T-cell (primary cell): ENCODE results near the gene ZSCAN5A. TPM values are rescaled to one million over a fixed set of nuclear protein-coding genes. Genes with fewer than 3 reads are reported as not detected.
"Not testable (repeated sequence)": the region's sequence is repeated elsewhere in the genome, so short reads cannot be mapped to it uniquely, and the experiment has no call there.

ENCODE experiments used
- ATAC-seq, 4 experiments: fragments of 200-7000 bp in 3 of 4; fragments of 150-1000 bp in 1 of 4; cut with Tn5 transposase; replicated peaks in 1 of 4; 1 replicate in 3 of 4; 2 replicates in 1 of 4; pipeline ENCODE4 v1.10.0; 2021; ENCODE audit warnings: moderate library complexity in 3 of 4, mild to moderate bottlenecking in 2 of 4, moderate number of reproducible peaks in 1 of 4
- CTCF ChIA-PET, 2 donors: fragments of 300-600 bp; sonication (Branson Sonifier 250); formaldehyde crosslinking; loops; one replicate each; lab custom pipeline; 2022; ENCODE audit warnings: antibody characterized with exemption in 2 of 2; lab: Charles Lee
- POLR2A ChIA-PET, 2 donors: fragments of 300-600 bp; sonication (Branson Sonifier 250); formaldehyde crosslinking; loops; one replicate each; lab custom pipeline; 2022; ENCODE audit warnings: antibody characterized with exemption in 2 of 2; lab: Charles Lee
- DNase-seq, 35 experiments: peaks; one replicate each; pipeline versions ENCODE4 v3.0.0 to v3.0.0-alpha.2; 2013 to 2023
- H3K27ac ChIP-seq: one replicate; pipeline ENCODE4 v1.5.1; 2013; ENCODE audit warnings: low read length
- H3K27me3 ChIP-seq, 2 experiments: replicated peaks in 1 of 2; 1 replicate in 1 of 2; 2 replicates in 1 of 2; pipeline versions ENCODE4 v1.6.1 to v1.7.0; 2013; ENCODE audit warnings: low read length in 1 of 2, mixed read lengths in 1 of 2; ENCODE audit not compliant: control insufficient read depth in 2 of 2, insufficient read depth in 2 of 2; ENCODE audit errors: extremely low read depth in 1 of 2
- H3K36me3 ChIP-seq, 2 donors: 1 replicate in 1 of 2; 2 replicates in 1 of 2; pipeline versions ENCODE4 v1.6.1 to v1.7.0; 2013; ENCODE audit warnings: low read length in 1 of 2; ENCODE audit not compliant: control insufficient read depth in 2 of 2, insufficient read depth in 1 of 2; ENCODE audit errors: extremely low read depth in 1 of 2
- H3K4me1 ChIP-seq, 2 experiments: 1 replicate in 1 of 2; 2 replicates in 1 of 2; pipeline versions ENCODE4 v1.6.1 to v1.7.0; 2013; ENCODE audit warnings: low read length in 2 of 2, mixed read lengths in 1 of 2; ENCODE audit not compliant: insufficient read depth in 2 of 2, control insufficient read depth in 1 of 2; ENCODE audit errors: extremely low read depth in 1 of 2
- H3K4me3 ChIP-seq, 2 donors: 1 replicate in 1 of 2; 2 replicates in 1 of 2; pipeline versions ENCODE4 v1.5.1 to v1.7.0; 2013; ENCODE audit warnings: mild to moderate bottlenecking in 2 of 2, low read length in 1 of 2, moderate library complexity in 1 of 2; ENCODE audit not compliant: control insufficient read depth in 1 of 2; ENCODE audit errors: extremely low read depth in 1 of 2
- H3K9me3 ChIP-seq: 2 replicates; pipeline ENCODE4 v1.7.0; 2013
- H3K27ac Mint-ChIP-seq, 2 donors: one replicate each; pipeline ENCODE4 v1.8.0; 2020 to 2021; ENCODE audit warnings: mild to moderate bottlenecking in 2 of 2, mixed read lengths in 2 of 2
- H3K27me3 Mint-ChIP-seq, 2 donors: one replicate each; pipeline ENCODE4 v1.8.0; 2021 to 2022; ENCODE audit warnings: mixed read lengths in 2 of 2
- H3K36me3 Mint-ChIP-seq: one replicate; pipeline ENCODE4 v1.8.0; 2021; ENCODE audit warnings: mixed read lengths
- H3K4me1 Mint-ChIP-seq, 3 donors: one replicate each; pipeline ENCODE4 v1.8.0; 2020 to 2022; ENCODE audit warnings: mixed read lengths in 3 of 3, mild to moderate bottlenecking in 1 of 3
- H3K4me3 Mint-ChIP-seq, 3 donors: one replicate each; pipeline ENCODE4 v1.8.0; 2020 to 2022; ENCODE audit warnings: mild to moderate bottlenecking in 3 of 3, mixed read lengths in 3 of 3, moderate library complexity in 3 of 3
- H3K9me3 Mint-ChIP-seq, 3 donors: one replicate each; pipeline ENCODE4 v1.8.0; 2020 to 2022; ENCODE audit warnings: mixed read lengths in 3 of 3
- WGBS: methylation state at CpG from one replicate; pipeline ENCODE4 v1.1.5; 2013; ENCODE audit warnings: missing lambda C conversion rate; ENCODE audit not compliant: insufficient coverage; 5-methylcytosine and 5-hydroxymethylcytosine counted together
- total RNA-seq, 35 experiments: library from RNA in 6 of 35; stranded (reverse) in 6 of 35; fragments of 120-200 nt in 1 of 35; gene quantifications; one replicate each; pipeline versions ENCODE4 v1.2.1 to v1.2.4 and lab custom pipeline; 2013 to 2026

ZSCAN5A gene
- total RNA-seq, 5 donors from 2014 or later (not counting 1 experiment from before 2014, with no cell fraction given): 9.5 to 12.7 (median 11.1) TPM

GRCh38 chr19:56258272-56258671 lies 56.4 kb downstream of the ZSCAN5A start:
- Mint-ChIP-seq H3K9me3 (no peaks in the 10 kb centered on the region), H3K4me1 (peaks cover 0 to 3% (median 0%) of the 10 kb centered on the region in 3 donors), H3K27me3 (peaks cover 0 to 5% of the 10 kb centered on the region in 2 donors), H3K4me3 (no peak overlapping the region), H3K27ac (no peak overlapping the region), H3K36me3 (peaks cover 3% of the 10 kb centered on the region)
- WGBS: 74% methylated on average over 8 of the region's 12 CpGs
- DNase-seq (no peak), ATAC-seq (no peak)
- Histone ChIP-seq H3K36me3 (no peaks in the 10 kb centered on the region), H3K9me3 (no peaks in the 10 kb centered on the region), H3K27ac (no peak overlapping the region), H3K27me3 (no peaks in the 10 kb centered on the region), H3K4me3 (no peak overlapping the region), H3K4me1 (no peaks in the 10 kb centered on the region)
- ChIA-PET CTCF (no interaction called here), POLR2A (no interaction called here)

- peaks cover 0 to 3% (median 0%) of the 10 kb centered on the region in 3 donors for H3K4me1 Mint-ChIP-seq
- no peak overlapping the region for H3K27ac Mint-ChIP-seq
- ATAC-seq: peak in 2 of 4 experiments; percentile 27 to 39
Measured at GRCh38 chr19:56253737-56254136, 60.9 kb downstream of the ZSCAN5A start.

GRCh38 chr19:56252699-56253422 lies 61.8 kb downstream of the ZSCAN5A start:
- peaks cover 0 to 6% of the 10 kb centered on the region in 2 experiments for H3K4me1 ChIP-seq
- ChIA-PET CTCF (interaction anchor here (0.6 to 3.5 kb wide), 13 partner anchors 8 to 846 kb away, joined by 3 to 78 read pairs (median 4); no protein-coding TSS in a partner anchor), POLR2A (no interaction called here)
- peaks cover 0 to 2% of the 10 kb centered on the region in 2 donors for H3K27me3 Mint-ChIP-seq
- ATAC-seq (peak in 3 of 4 experiments; percentile 31 to 59 (median 49)), DNase-seq (peak; percentile 25 to 72 (median 60))
- H3K36me3 Mint-ChIP-seq: peaks cover 4% of the 10 kb centered on the region
- peaks cover 0 to 3% (median 0%) of the 10 kb centered on the region in 3 donors for H3K9me3 Mint-ChIP-seq
- H3K4me3 Mint-ChIP-seq: no peak overlapping the region
- H3K27ac Mint-ChIP-seq: no peak overlapping the region
- WGBS: 51% methylated on average over 7 of the region's 10 CpGs
- no peaks in the 10 kb centered on the region for H3K36me3 ChIP-seq
- no peak overlapping the region for H3K27ac ChIP-seq
- H3K9me3 ChIP-seq: no peaks in the 10 kb centered on the region
- H3K4me1 Mint-ChIP-seq: peaks cover 0 to 3% (median 0%) of the 10 kb centered on the region in 3 donors
- no peaks in the 10 kb centered on the region for H3K27me3 ChIP-seq
- H3K4me3 ChIP-seq: no peak overlapping the region

More at GRCh38 chr19:56253737-56254136, 60.9 kb downstream of the ZSCAN5A start:
- no peaks in the 10 kb centered on the region for H3K36me3 ChIP-seq
- no peak overlapping the region for H3K27ac ChIP-seq
- no peak overlapping the region for H3K4me3 ChIP-seq
- H3K27me3 ChIP-seq: no peaks in the 10 kb centered on the region
- Mint-ChIP-seq H3K4me3 (no peak overlapping the region), H3K36me3 (peaks cover 4% of the 10 kb centered on the region), H3K9me3 (peaks cover 0 to 3% (median 0%) of the 10 kb centered on the region in 3 donors), H3K27me3 (peaks cover 0 to 5% of the 10 kb centered on the region in 2 donors)
- no peaks in the 10 kb centered on the region for H3K9me3 ChIP-seq
- H3K4me1 ChIP-seq: peaks cover 0 to 6% of the 10 kb centered on the region in 2 experiments
- DNase-seq: peak in 1 of 35 experiments; percentile 66
- WGBS: 75% methylated on average over 2 of the region's 5 CpGs
- CTCF ChIA-PET: interaction anchor here (0.6 to 3.5 kb wide), 17 partner anchors 8 to 1574 kb away, joined by 3 to 78 read pairs (median 4); no protein-coding TSS in a partner anchor
- POLR2A ChIA-PET: interaction anchor here in 1 of 2 donors (0.7 kb wide), 1 partner anchor 81 kb away, joined by 3 read pairs; no protein-coding TSS in a partner anchor

- H3K27me3 Mint-ChIP-seq, H3K4me1 ChIP-seq, H3K4me3 Mint-ChIP-seq, H3K9me3 ChIP-seq, ATAC-seq, CTCF ChIA-PET, H3K36me3 Mint-ChIP-seq, POLR2A ChIA-PET, H3K4me1 Mint-ChIP-seq, H3K27ac ChIP-seq, H3K27me3 ChIP-seq, H3K4me3 ChIP-seq, H3K36me3 ChIP-seq, H3K27ac Mint-ChIP-seq, H3K9me3 Mint-ChIP-seq, DNase-seq: not testable (repeated sequence)
- no CpG with 5 or more reads among the region's 8 CpGs for WGBS
Measured at GRCh38 chr19:56248736-56249338, 65.8 kb downstream of the ZSCAN5A start.

DNA sequence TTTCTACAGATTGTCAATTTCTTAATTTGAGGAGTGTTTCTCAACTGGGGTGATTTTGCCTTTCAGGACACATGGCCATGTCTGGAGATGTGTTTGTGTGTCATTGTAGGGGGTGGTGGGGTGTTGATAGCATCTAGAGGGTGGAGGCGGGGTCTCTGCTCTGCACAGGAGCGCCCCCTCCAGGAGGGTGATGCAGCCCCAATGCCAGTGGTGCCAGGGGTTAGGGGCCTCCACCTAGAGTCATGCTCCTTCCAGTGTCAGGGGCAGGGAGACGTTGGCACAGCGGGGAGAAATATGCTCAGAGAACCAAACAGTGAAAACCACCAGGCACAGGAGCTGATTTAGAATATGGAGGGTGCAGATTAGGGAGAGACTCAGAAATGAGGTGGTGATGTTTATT lies 68.9 kb downstream of the ZSCAN5A start:
- H3K27ac Mint-ChIP-seq, DNase-seq, H3K4me3 Mint-ChIP-seq, H3K4me1 ChIP-seq, H3K36me3 ChIP-seq, CTCF ChIA-PET, H3K27ac ChIP-seq, H3K9me3 ChIP-seq, H3K27me3 ChIP-seq, H3K4me1 Mint-ChIP-seq, H3K9me3 Mint-ChIP-seq, H3K27me3 Mint-ChIP-seq, ATAC-seq, H3K36me3 Mint-ChIP-seq, POLR2A ChIA-PET, H3K4me3 ChIP-seq: not testable (repeated sequence)
- WGBS: 95% methylated on average over 2 of the region's 4 CpGs

DNA sequence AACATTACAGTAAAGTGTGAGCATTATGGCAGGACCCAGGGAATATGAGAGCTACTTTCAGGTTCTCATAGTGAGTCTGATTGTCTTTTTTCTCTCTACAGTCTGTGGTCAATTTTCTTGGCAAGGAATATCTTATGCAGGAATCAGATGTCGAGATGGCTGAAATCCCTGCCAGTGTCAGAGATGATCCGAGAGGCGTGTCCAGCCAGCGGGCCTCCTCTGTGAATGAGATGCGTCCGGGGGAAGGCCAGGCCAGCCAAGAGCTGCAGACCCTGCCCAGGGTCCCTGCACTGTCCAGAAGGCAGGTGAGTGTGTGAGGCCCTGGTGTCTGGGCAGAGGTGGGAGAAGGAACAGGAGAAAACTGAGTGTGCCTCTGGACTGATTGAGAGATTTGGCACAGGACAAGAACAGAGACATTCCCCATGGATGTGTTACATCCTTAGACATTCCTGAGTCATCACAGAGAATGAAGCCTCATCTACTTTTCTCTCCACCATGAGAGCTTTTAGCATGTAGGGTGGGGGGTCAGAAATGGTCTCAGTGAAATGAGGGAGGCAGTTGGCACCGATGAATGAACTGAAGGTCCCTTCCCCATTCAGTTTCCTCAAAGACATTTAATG lies 69.4 kb downstream of the ZSCAN5A start:
- no peak overlapping the region for H3K27ac ChIP-seq
- 92% methylated on average over 6 of the region's 7 CpGs for WGBS
- no peaks in the 10 kb centered on the region for H3K9me3 Mint-ChIP-seq
- ChIA-PET POLR2A (no interaction called here), CTCF (no interaction called here)
- H3K27me3 Mint-ChIP-seq: no peaks in the 10 kb centered on the region
- ATAC-seq (no peak), DNase-seq (no peak)
- H3K4me3 ChIP-seq: no peak overlapping the region
- no peaks in the 10 kb centered on the region for H3K4me1 Mint-ChIP-seq
- H3K4me1 ChIP-seq: no peaks in the 10 kb centered on the region
- H3K36me3 Mint-ChIP-seq: peaks cover 7% of the 10 kb centered on the region
- H3K9me3 ChIP-seq: no peaks in the 10 kb centered on the region
- no peaks in the 10 kb centered on the region for H3K36me3 ChIP-seq
- no peaks in the 10 kb centered on the region for H3K27me3 ChIP-seq
- H3K4me3 Mint-ChIP-seq: no peak overlapping the region
- no peak overlapping the region for H3K27ac Mint-ChIP-seq
